HK-2 (cell line): ENCODE results near the gene KCNH4.

ENCODE experiments used
- DNase-seq: peaks from one replicate; pipeline ENCODE4 v3.0.0-alpha.2; 2018; ENCODE audit not compliant: unreplicated experiment

The KCNH4 gene

DNA sequence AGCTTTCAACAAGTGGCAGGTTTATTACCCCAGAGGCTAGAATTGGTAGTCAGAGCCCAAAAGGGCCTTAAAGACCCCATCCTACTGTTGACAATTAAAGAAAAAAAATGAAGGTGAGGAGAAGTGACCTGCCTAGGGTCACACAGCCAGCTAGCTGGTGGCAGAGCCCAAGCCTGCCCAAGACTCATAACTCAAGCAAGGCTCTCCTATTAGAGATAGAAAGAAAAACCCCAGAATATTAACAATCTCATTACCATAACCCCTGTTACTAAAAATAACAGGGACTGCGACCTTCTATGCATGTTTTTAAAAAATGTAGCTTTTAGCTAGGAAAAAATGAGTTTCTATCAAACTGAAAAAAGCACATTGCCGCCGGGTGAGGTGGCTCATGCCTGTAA is 44.3 kb downstream of the KCNH4 start:
- no peak for DNase-seq

DNA sequence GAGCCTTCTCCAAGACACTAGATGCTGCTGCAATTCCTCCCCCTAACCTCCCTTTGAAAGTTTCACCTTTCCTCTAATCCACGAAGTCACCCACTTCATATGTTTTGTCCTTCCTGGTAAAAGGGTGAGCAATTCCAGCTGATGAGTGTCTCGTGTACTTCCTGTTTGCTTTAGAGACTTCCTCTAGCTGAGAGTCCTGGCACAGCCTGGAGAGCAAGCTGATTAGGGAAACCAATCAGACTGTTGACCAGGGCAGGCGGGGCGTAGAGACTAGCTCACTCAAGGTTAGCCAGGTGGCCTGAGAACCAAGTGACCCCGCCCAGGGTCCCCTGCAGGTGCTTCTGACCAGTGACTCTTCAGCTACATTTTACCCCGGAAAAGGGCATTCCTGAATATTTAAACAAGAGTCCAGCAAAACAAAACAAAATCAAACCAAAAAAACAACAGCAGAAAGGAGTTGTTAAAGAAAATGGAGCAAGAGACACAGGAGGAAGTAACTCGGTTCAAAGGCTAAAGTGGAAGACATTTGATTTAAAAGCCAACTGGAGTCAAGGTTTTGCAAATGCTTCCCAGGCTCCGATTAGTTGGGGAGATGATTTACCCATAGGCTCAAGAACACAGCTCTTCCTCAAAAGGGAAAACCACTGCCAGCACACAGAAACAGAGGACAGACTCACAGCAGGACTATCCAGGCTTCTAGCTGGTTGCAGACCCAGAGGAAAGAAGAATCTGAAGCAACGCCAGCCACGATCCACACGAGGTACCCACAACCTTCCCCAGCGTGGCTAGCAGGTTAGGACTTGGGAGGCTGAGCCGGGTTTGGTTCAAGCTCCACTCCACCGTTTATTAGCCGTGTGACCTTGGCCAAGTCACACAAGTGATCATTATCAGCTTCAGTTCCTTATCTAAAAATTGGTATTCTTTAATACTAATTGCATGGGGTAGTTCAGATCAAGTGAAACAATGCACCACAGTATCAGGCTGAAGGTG is 45.0 kb downstream of the KCNH4 start:
- DNase-seq: peak; percentile 62

DNA sequence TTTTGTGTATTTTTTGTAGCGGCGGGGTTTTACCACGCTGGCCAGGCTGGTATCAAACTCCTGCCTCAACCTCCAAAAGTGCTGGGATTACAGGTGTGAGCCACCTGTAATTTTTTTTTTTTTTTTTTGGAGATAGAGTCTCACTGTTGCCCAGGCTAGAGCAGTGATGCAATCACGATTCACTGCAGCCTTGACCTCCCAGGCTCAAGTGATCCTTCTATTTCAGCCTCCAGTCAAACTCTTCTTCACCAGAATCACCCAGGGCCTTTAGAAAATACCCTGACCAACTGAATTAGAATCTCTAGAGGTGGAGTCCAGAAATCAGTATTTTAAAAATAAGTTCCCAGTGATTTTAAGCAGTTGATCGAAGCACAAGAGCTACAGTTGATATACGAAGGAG is 45.8 kb downstream of the KCNH4 start:
- no peak for DNase-seq

DNA sequence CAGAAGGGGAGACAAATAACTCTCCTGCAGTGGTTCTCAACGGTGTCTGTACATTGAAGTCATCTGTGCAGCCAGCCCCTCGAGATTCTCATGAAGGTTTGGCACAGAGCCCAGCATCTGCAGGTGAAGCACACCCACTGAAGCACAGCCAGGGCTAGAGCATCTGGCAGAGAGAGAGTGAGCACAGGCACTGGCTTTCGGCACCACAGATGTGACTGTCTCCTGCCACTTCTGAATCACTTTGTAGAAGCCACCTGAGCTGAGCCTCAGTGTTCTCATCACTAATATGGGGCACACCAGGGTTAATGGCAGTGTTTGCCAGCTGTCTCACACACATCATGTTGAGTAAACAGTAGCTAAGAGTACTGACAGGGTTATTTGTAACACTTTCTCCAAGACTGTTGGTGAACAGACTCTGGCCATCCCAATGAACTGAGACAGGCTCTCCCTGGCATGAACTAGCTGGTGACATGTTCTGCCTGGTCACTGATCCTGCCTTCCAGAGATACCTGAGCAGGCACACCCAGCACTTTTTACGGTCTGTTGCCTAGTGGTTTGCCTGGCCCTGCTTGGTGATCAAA is 47.4 kb downstream of the KCNH4 start:
- no peak for DNase-seq

DNA sequence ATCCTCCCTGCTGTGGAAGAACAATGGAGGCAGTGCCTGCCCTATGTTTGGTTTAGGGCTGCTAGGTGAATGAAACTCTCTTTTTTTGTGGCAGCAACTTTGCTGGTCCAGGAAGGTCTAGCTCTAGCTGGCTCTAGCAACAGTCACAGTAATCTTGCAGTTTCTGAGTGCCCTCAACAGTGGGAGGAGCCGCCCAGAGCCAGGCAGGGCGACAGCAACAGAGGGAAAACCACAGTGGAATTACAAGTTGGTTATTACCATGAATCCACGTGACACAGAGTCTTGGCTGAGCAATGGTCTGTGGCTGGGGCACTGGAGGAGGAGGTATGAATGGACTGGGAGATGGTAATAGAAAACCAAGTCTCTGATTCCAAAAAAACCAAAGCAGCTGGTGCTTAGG is 48.0 kb downstream of the KCNH4 start:
- peak; percentile 80 for DNase-seq

DNA sequence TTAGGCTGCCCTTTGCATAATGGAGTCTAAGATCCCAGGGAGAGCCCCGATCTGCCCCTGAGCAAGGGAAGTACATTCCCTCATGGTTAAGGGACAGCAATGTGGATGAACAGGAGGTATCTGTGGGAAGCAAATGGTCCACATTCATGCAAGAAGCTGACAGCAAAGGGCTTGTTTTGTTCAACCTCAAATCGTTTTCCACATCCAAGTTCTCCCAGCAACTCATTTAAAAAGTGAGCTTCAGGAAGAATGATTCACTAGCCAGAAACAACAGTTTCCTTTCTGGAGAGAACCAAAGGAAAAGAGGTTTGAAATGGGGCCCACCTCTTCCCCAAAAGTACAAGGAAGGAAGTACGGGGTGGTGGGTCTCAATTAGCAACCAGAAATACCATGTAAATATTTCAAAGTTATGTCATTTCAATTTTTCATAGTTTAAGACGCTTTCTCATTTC is 48.9 kb downstream of the KCNH4 start:
- DNase-seq: no peak

DNA sequence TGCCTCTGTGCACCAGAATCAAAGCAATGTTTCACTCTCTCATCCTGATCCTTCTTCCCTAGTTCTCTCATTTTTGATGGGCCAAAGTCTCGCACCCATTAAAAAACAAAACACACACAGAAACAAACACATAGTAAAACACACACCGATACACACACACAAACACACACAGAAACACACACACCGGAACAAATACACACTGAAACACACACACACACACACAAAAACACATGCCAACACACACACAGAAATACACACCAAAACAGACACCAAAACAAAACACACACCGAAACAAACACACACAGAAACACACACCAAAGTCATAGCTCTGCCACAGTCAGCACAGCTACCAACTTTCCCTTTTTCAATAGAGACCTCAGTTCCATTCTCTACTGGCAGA is 49.7 kb downstream of the KCNH4 start:
- DNase-seq: no peak

DNA sequence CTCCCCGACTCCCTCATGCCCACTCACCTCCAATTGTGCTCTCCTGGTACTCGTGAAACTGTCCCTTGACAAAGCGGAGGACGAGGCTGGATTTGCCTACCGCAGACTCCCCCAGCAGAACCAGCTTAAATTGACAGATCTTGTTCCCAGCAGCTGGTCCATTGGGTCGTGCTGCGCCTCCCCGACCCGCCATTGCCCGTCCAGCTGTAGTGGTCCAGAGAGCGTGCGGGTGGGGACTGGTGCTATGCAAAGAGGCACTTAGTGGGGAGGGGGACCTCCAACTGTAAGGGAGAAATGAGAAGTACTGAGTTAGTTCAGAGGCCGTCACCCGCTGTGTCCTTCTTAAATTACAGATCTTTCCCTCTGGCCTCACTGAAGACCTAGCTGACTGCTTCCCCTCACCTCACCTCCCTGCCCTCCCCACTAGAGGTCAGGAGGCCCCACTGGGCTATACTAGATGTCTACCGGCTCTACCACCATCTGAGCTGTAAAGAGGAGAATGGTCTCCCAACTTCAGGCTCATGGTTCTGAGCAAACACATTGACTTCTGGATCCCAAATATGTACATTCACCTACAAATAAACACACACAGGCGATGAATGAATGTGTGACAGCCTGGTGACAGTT is 50.5 kb downstream of the KCNH4 start:
- DNase-seq: no peak

DNA sequence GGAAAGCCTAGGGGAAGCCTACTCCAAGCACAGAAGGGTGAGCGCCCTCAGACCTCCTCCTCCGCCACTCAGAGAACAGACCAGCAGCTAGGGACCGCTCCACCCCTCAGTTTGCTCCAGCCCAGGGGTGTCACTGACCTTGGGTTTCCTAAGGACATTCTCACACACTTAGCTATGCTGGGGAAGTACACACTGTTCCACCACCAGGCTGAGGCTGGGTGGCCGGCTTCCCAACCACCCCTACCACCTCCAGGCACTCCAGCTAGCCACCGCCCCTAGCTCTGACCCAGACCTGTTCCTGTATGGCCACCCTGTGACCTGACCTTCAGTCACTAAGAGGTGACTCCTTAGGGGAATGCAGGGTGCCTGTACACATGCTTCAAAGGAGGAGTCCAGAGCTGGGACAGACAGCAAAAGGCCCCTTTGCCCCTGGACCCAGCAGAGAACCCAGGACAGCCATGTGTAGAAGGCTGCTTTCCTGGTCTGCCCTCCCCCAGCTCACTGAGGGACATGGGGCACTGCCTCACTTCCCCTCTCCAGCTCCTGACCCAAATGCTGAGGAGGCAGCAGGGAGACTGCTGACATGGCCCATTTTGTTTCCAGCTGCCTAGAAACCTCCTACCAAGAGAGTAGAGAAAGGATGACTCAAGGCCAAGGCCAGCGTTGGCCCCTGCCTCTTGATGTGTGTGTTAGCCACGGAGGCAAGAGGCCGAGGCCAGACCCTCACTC is 51.7 kb downstream of the KCNH4 start:
- DNase-seq: no peak

DNA sequence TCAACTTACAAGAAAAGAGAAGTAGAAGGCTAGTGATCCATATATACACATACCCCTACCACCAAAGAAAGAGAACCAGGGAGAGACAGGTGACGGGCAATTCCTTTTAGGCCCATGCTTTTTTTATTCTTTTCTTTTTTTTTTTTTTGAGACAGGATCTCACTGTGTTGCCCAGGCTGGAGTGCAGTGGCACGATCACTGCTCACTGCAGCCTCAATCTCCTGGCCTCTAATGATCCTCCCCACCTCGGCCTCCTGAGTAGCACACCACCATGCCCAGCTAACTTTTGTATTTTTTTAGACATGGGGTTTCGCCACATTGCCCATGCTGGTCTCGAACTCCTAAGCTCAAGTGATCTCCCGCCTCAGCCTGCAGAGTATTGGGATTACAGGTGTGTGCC is 53.5 kb downstream of the KCNH4 start:
- no peak for DNase-seq

DNA sequence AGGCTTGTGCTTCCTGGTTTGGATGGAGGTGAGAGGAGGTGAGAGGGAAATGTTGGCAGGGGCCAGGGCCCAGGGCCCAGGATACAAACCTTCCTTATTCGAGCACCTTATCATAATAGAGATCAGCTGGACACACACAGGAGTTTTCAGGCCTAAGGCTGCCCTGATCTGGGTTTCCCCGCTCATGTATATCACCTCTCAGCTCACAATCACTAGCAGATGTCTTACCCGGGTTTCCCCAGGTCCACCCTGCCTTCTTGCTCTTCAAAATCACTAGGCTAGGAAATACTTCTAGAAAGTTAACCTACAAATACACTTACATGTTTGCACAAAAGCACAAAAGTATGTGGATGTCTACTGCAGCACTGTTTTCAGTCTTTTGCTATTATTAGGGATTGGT is 54.1 kb downstream of the KCNH4 start:
- DNase-seq: no peak

DNA sequence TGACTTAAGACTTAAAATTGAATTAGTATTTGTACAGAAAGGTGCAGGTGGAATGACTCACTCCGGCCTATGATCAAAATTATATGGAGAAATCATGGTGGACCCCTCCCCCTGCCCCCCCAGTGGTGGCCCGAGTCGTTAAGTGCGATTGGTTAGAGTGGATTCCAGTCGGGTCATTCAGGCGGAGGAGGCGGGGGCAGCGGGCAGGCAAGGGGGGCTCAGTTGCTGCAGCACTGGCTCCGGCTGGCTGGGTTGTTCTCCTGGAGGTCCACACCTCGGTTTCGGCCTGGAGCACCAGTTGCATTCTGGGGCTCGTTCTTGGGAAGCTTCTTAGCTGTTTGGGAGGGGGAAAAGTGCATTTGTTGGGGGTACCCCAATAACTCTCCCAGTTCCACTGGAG is 55.4 kb downstream of the KCNH4 start:
- DNase-seq: no peak

DNA sequence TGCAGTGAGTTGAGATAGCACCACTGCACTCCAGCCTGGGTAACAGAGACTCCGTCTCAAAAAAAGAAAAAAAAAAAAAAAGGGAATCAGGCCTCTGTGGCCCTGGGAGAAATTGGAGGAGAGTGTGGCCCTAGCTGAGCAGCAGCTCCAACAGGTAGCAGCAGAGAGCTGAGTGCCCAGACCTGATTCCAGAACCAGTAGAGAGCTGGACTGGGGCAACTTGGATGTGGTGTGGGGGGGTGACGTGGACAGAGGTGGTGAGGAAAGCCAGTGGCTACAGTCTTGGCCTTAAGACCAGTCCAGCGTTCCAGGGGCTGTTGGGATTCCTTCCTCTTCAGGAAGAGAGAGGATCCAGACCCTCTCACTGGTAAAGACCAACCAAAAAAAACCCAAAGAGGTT is 56.7 kb downstream of the KCNH4 start:
- DNase-seq: no peak

DNA sequence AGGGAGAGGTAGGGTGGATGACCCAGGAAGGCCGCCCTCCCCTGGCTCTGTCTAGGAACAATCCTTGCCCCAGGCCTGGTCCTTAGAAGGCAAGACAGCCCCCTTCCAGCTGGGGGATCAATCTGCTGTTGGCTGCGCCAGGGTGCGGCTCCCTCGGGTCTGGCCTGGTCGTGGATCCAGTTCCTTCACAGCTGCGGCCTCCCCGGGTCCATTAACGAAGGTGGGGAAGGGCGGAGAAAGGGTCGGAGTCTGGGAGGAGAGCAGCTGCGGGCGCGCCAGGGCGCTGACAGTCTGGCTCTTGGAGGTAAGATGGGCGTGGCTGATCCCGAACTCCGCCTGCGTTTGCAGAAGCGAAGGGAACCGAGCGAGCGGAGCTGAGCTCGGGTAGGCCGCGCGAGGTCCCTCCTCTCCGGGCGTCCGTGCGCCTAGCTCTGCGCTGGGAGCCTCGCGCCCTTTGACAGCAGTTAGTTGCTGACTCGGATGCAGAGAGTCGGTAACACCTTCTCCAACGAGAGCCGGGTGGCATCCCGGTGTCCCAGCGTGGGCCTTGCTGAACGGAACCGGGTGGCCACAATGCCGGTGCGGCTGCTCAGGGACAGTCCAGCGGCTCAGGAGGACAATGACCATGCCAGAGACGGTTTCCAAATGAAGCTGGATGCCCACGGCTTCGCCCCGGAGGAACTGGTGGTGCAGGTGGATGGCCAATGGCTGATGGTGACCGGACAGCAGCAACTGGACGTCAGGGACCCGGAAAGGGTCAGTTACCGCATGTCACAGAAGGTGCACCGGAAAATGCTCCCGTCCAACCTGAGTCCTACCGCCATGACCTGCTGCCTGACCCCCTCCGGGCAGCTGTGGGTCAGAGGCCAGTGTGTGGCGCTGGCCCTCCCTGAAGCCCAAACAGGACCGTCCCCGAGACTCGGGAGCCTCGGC is 58.3 kb downstream of the KCNH4 start, which contains the start of gene HSPB9:
Gene HSPB9, plus strand, starts transcription at position 434 of the 933 bp plus-strand sequence. Its CDS starts 47 bp downstream, at position 481.
- DNase-seq: no peak

DNA sequence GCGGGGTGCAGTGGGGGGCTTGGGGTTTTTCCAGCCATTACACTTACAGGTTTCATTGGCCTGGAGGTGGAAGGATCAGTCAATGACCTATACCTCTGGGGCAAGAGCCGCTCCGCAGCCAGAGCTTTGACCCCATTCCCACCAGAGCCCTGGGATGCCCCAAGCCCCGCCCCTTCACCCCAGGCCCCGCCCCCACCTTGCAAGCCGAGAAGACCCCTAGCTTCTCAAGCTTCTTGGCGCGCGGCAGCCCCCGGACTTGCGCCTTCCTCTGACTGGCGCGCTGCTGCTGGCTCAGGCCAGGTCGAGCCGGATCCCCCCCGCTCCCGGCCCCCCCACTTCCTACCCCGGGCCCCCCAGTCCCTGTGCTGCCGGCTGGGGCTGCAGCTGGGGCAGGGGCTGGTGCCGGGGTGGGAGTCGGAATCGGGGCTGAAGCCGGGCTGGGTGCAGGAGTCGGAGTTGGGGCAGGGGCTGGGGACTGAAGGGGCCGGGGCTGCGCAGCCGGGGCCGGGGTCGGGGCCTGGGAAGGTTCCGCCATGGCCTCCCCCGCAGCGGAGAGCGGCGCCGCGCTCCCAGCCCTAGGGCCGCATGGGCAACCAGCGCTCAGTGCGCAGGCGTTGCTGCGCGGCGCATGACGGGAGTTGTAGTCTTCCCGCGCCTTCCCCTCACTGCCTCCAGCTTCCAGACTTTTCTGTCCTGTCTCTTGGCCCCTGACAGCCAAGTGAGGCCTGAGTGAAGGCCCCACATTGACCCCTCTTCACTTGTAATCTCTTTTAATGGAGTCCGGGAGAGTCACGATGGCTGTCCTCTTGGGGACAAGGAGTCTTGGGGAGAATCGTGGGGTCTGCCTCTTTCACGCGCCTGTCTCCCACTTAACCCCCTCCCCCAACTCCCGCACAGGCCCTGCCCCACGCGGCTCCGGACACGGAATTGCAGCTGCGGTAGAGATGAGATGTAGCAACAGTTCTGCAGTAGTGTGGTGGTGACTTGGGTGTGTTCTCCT is 59.9 kb downstream of the KCNH4 start, which contains the start of gene KAT2A:
Gene KAT2A, minus strand, starts transcription at position 598 of the 1,000 bp plus-strand sequence. Its CDS starts 63 bp downstream, at position 535.
- peak; percentile 76 for DNase-seq

DNA sequence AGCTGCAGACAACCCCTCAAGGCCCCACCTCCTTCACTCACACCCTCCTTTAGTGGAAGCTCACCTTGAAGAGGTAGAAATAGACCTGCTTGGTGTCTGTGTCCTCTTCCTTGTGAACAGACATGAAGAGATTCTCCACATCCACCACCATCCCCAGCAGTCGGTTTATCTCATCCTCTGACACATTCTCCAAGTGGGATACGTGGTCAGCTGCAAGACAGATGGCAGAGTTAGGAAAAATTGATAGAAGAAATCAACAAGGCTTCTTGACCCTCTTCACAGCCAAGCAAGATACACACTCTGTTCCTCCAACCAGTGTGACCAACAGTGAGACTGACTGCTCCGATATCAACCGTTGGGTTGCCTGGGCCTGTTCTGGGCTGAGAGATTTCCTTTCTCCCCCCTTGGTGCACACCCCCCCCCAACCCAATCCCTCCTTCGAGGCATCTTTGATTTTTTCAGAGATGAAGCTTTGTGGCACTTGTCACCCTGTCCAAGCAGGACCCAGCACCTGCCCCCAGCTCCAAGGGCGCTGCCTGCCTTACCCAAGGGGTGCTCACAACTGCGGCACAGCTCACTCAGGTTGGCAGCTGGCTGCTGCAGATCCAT is 60.7 kb downstream of the KCNH4 start:
- no peak for DNase-seq

DNA sequence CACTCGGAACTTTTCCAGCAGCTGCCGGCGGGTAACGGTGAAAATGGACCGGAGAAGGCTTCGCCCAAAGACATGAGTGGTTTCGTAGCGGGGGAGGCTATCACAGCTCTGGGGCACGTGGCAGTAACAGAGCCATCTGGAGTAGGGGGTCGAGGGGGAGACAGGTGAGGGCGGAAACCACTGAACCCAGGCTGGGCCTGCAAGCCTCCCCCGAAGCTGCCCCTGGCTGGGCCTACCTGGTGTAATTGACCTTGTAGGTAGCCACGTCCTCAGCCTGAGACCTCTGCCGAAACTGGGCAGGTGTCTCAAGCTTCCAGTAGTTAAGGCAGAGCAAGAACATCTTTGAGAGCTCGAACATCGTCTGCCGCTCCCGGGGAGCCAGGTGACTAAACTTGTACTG is 61.6 kb downstream of the KCNH4 start:
- DNase-seq: no peak

DNA sequence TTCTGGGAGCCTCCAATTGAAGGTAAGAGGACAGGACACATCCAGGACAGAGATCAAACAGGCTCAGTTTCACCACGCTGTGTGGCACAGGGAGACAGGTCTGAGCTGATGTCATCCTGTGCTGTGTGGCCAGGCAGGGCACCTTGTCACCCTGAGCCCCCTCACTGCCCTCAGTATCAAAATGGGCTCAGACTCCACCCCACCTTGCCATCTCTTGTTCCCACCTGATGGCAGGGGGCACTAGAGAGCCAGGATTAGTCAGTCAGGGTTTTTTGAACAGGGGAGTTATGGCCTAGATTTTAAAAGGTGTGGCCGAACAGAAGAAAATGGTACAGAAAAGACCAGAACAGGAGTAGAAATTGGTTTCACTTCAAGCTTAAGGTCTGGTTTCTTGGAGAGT is 62.4 kb downstream of the KCNH4 start:
- DNase-seq: peak; percentile 31

DNA sequence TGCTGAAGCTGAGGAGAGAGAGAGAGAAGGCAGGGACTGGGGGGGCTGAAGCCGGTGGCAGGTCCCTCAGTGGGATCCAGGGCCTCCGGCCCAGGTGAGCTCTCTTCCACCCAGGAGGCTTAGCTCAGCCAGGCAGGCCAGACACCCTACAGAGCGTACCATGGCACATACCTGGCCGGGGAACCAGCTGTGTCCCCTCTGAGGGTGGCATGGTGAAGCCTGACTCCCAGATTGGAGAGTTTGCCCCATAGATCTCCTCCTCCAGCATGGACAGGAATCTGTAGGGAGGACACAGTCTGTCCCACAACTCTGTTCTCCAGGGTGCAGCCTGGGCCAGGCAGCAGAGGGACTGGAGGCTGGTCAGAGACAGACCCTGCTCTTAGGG is 62.8 kb downstream of the KCNH4 start:
- DNase-seq: no peak
